PC-9 (cell line): ENCODE data around the gene CNN3.
"Not testable (repeated sequence)": the region's sequence is repeated elsewhere in the genome, so short reads cannot be mapped to it uniquely, and the experiment has no call there.

Experiments
- EZH2 ChIP-seq: fragments of 200-600 bp; sonication (generic); IDR thresholded peaks from 2 replicates; pipeline ENCODE4 v1.8.0; 2017; ENCODE audit warnings: antibody characterized with exemption, low read depth
- TF ChIP-seq, protein P1 (sequence below): fragments of 200-600 bp; sonication (generic); conservative IDR thresholded peaks from 2 replicates; pipeline ENCODE4 v1.6.1; 2017; ENCODE audit warnings: mixed run types, antibody characterized with exemption, mild to moderate bottlenecking, moderate library complexity

GRCh38 chr1:94941480-94941879 is 14.6 kb upstream of the CNN3 start:
- TF ChIP-seq, protein P1, sequence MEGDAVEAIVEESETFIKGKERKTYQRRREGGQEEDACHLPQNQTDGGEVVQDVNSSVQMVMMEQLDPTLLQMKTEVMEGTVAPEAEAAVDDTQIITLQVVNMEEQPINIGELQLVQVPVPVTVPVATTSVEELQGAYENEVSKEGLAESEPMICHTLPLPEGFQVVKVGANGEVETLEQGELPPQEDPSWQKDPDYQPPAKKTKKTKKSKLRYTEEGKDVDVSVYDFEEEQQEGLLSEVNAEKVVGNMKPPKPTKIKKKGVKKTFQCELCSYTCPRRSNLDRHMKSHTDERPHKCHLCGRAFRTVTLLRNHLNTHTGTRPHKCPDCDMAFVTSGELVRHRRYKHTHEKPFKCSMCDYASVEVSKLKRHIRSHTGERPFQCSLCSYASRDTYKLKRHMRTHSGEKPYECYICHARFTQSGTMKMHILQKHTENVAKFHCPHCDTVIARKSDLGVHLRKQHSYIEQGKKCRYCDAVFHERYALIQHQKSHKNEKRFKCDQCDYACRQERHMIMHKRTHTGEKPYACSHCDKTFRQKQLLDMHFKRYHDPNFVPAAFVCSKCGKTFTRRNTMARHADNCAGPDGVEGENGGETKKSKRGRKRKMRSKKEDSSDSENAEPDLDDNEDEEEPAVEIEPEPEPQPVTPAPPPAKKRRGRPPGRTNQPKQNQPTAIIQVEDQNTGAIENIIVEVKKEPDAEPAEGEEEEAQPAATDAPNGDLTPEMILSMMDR, result not testable (repeated sequence)
- not testable (repeated sequence) for TF ChIP-seq EZH2
